T-helper 2 cell (primary cell): Measurements from ENCODE around the gene KIAA1217.

ENCODE experiments used
- DNase-seq, 5 experiments: peaks; one replicate each; pipeline versions ENCODE4 v3.0.0 to v3.0.0-alpha.2; 2012 to 2022

Gene KIAA1217

GRCh38 chr10:24242562-24242961 is 33.6 kb downstream of the KIAA1217 start:
- peak in 1 of 5 experiments; percentile 1 for DNase-seq

- DNase-seq = no peak
Observed at GRCh38 chr10:24246365-24246764, 37.4 kb downstream of the KIAA1217 start.

- DNase-seq = no peak
Observed at GRCh38 chr10:24247841-24248240, 38.9 kb downstream of the KIAA1217 start.

GRCh38 chr10:24249829-24250415 is 41.0 kb downstream of the KIAA1217 start:
- no peak for DNase-seq

DNA sequence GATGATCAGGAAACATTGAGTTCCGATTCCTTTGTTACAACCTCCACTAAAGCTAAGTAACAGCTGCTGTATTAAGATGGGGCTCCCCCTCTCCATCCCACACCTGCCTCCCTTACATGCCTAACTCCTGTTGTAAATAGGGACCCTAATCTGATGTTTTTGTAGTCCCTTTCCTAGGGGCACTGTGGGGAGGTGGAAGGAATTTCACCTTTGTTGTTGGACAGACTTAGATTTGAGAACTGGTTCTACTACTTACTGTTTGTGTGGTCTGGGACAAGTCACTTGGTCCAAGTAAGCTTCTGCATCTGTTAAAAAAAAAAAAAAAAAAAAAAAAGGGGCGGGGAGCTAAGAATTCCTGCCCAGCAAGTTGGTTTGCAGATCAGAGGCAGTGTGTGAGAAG is 42.6 kb downstream of the KIAA1217 start:
- no peak for DNase-seq

GRCh38 chr10:24254180-24254579 is 45.2 kb downstream of the KIAA1217 start:
- no peak for DNase-seq

GRCh38 chr10:24255115-24255880 is 46.4 kb downstream of the KIAA1217 start:
- no peak for DNase-seq

DNA sequence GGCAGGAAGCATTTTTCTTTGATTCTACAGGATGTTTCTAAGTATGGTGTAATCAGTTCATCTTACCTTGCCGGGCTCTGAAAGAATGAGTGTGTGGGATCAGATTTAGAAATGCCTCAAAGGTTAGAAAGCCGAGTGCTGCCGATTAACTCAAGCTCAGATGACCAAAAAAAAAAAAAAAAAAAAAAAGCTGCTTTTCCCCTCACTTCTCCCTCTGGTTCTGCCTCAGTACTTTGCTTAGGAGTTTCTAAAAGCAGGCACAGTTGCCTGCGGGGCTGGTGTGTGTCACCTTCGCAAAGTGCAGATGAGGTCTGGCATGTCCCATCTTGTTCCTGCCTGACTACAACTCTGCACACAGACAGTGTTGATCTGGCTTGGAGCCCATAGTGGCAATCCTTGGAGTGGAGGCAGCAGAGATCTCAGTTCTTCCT is 47.0 kb downstream of the KIAA1217 start:
- no peak for DNase-seq

- DNase-seq = no peak
Observed at GRCh38 chr10:24256619-24257107, 47.7 kb downstream of the KIAA1217 start.

- no peak for DNase-seq
Observed at GRCh38 chr10:24257588-24257987, 48.6 kb downstream of the KIAA1217 start.

DNA sequence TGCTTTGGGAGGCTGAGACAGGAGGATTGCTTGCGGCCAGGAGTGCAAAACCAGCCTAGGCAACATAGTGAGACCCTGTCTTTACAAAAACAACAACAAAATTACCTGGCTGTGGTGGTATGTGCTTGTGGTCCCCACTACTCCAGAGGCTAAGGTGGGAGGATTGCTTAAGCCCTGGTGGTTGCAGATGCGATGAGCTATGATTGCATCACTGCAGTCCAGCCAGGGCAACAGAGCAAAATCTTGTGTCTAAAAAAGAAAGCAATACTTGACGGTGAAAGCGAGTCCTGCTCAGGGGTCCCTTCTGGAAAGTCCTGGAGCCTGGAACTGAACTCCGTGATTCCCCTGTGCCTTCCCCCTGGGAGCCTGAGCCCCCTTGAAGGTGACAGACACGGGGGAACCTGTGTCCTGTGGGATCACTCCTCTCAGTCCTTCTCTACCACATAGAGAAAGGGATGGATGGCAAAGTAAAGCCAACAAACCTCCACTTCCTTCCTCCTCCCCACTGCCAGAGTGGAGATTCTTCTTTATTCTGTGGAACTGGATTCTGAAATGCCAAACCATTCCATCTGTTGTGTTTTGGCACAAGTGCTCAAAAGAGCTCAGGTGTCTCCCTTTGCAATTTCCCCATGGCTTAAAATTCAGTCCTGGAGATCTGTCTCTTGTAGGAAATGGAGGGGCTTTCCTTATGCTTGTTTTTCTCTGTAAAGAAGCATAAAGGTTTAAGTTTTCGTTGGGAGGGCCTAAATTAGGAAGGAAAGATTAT is 50.6 kb downstream of the KIAA1217 start:
- DNase-seq = no peak

- no peak for DNase-seq
Observed at GRCh38 chr10:24261627-24262026, 52.7 kb downstream of the KIAA1217 start.

- no peak for DNase-seq
Observed at GRCh38 chr10:24262929-24263590, 54.1 kb downstream of the KIAA1217 start.

GRCh38 chr10:24269476-24269875 is 60.5 kb downstream of the KIAA1217 start:
- no peak for DNase-seq

- no peak for DNase-seq
Observed at GRCh38 chr10:24272374-24272773, 63.4 kb downstream of the KIAA1217 start.

DNA sequence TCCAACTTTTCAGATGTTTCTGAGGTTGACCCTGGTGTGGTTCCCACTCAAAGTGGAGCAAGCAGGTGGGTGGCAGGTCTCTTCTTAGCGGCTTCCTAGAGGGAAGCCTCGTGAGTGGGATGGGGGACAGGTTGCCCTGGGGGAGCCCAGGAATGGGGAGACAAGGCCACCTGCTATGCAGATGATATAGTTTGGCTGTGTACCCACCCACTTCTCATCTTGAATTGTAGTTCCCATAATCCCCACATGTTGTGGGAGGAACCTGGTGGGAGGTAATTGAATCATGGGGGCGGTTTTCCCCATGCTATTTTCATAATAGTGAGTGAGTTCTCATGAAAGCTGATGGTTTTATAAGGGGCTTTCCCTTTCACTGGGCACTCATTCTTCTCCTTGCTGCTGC is 68.3 kb downstream of the KIAA1217 start:
- DNase-seq = no peak

GRCh38 chr10:24277771-24278170 is 68.8 kb downstream of the KIAA1217 start:
- DNase-seq = no peak

DNA sequence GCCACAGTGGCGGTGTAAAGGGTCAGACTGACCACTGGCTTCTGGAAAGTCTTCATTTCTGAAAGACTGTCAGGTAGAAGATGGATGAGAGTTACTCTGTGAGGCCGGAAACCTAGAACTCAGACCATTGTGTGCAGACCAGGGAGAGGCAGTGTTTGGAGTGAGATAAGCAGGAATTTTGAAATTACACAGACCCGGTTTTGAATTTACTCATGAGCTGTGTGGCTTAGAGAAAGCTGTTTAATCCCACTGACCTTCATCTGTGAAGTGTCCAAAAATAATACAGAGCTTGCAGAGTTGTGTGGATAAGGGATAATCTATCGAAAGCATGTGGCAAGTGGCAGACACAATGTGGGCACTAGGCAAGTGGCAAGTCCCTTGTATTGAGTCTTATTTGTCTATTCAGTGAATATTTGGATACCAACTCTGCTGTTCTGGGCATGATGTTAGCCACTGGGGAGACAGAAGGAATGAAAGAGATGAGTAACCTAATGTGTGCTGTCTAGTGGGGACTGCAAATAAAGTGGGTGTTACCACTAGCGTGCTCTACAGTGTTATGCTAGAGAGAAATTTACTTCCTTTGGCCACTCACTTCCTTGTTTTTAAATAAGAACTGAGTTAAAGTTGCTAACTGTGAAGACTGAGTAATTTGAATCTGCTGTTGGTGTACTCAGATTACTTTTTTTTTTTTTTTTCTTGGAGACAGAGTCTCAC is 69.4 kb downstream of the KIAA1217 start:
- no peak for DNase-seq

GRCh38 chr10:24279166-24279565 is 70.2 kb downstream of the KIAA1217 start:
- DNase-seq = no peak

DNA sequence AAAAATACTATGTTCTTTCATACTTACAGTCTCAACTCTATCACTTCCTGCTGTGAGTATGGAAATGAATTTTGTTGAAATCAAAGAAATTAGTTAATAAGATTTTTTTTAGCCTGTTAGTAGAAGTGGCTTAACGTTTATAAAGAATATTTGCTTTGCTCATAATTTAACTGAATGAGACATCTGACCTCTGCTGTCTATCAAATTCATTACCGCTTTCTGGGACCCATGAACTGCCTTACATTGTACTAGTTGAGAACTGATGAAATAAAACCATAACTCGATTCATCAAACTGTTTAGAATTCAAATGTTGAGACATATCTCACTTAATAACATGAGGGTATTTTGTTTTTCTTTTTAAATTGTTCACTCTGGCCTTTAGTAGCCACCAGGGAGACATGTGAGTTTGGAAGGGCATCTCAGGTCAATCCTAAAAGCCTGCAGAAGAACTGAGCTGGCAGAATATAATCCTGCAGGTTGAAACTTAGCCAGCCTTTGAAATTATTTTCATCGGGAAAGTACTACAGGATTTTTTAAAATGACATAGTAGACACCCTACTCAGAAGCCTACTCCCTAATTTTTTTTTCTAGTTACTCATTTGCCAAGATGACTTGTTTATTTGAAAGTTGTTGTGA is 78.7 kb downstream of the KIAA1217 start:
- no peak for DNase-seq

- no peak for DNase-seq
Observed at GRCh38 chr10:24288581-24288980, 79.6 kb downstream of the KIAA1217 start.

- no peak for DNase-seq
Observed at GRCh38 chr10:24289235-24289634, 80.3 kb downstream of the KIAA1217 start.
